Tibial nerve (tissue), 3 donors: Measurements from ENCODE around the gene HIVEP2.

Source experiments
- POLR2A ChIP-seq, 2 donors: fragments of 450-650 bp; IDR thresholded peaks; one replicate each; pipeline ENCODE4 v1.6.1; 2017; ENCODE audit warnings: antibody characterized with exemption in 2 of 2, mild to moderate bottlenecking in 2 of 2, moderate library complexity in 2 of 2
- TF ChIP-seq, protein P1 (sequence below), 5 experiments: fragments of 200-600 bp in 3 of 5; fragments of 450-650 bp in 2 of 5; sonication (generic) in 3 of 5; IDR thresholded peaks; one replicate each; pipeline ENCODE4 v1.5.1; 2016 to 2019; ENCODE audit warnings: antibody characterized with exemption in 5 of 5, mild to moderate bottlenecking in 3 of 5, moderate library complexity in 2 of 5

DNA sequence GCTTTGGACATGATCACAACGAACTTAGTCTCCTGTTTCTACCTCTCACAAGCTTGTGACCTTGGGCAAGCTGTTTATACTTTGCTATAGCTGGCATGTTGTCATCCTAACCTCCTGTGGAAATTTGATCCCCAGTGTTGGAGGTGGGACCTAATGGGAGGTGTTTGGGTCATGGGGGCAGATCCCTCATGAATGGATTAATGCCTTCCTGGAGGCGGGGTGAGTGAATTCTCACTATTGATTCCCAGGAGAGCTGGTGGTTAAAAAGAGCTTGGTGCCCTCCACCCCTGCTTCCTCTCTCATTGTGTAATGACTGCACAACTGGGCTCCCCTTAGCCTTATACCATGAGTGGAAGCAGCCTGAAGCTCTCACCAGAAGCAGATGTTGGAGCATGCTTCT, 228.9 kb downstream of the HIVEP2 start:
- no peak for TF ChIP-seq POLR2A (IDR thresholded peaks at IDR 0.05)
- TF ChIP-seq, protein P1, sequence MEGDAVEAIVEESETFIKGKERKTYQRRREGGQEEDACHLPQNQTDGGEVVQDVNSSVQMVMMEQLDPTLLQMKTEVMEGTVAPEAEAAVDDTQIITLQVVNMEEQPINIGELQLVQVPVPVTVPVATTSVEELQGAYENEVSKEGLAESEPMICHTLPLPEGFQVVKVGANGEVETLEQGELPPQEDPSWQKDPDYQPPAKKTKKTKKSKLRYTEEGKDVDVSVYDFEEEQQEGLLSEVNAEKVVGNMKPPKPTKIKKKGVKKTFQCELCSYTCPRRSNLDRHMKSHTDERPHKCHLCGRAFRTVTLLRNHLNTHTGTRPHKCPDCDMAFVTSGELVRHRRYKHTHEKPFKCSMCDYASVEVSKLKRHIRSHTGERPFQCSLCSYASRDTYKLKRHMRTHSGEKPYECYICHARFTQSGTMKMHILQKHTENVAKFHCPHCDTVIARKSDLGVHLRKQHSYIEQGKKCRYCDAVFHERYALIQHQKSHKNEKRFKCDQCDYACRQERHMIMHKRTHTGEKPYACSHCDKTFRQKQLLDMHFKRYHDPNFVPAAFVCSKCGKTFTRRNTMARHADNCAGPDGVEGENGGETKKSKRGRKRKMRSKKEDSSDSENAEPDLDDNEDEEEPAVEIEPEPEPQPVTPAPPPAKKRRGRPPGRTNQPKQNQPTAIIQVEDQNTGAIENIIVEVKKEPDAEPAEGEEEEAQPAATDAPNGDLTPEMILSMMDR (IDR thresholded peaks at IDR 0.05): no peak
